ENCODE data around the gene RHBDD3.

- TF ChIP-seq CTCF (IDR thresholded peaks at IDR 0.05) (no peak), POLR2A (IDR thresholded peaks at IDR 0.05) (no peak)
Measured at GRCh38 chr22:29265929-29266328, 1.9 kb downstream of the RHBDD3 start.
